ENCODE data around the gene FIP1L1. TPM values are rescaled to one million over a fixed set of nuclear protein-coding genes. Genes with fewer than 3 reads are reported as not detected.
A peak's percentile ranks its signal among the peaks of the same experiment; 100 is the strongest.

Gene FIP1L1
- total RNA-seq, 1 experiment from 2014 or later = 47.6 TPM

- TF ChIP-seq SOX15 (CRISPR knock-in tag; IDR thresholded peaks at IDR 0.05) (no peak), NR3C1 (CRISPR knock-in tag; conservative IDR thresholded peaks at IDR 0.05; ENCODE audit: low read depth) (no peak), PRRX2 (CRISPR knock-in tag; IDR thresholded peaks at IDR 0.05) (no peak), ZNF425 (CRISPR knock-in tag; conservative IDR thresholded peaks at IDR 0.05) (no peak), ETV6 (CRISPR knock-in tag; IDR thresholded peaks at IDR 0.05) (no peak), ZNF416 (CRISPR knock-in tag; IDR thresholded peaks at IDR 0.05) (no peak), SMAD3 (CRISPR knock-in tag; IDR thresholded peaks at IDR 0.05; ENCODE audit: borderline replicate concordance) (no peak), MLX (CRISPR knock-in tag; IDR thresholded peaks at IDR 0.05) (no peak), EMX1 (CRISPR knock-in tag; IDR thresholded peaks at IDR 0.05) (no peak), KAT7 (CRISPR knock-in tag; IDR thresholded peaks at IDR 0.05; ENCODE audit: borderline replicate concordance) (no peak), MXD4 (CRISPR knock-in tag; IDR thresholded peaks at IDR 0.05; ENCODE audit: borderline replicate concordance) (no peak), ESRRA (CRISPR knock-in tag; IDR thresholded peaks at IDR 0.05; ENCODE audit: borderline replicate concordance) (0 out of 2 replicates have a peak, but pooled peaks have one; percentile 60), ATF6 (CRISPR knock-in tag; IDR thresholded peaks at IDR 0.05) (no peak), ZBTB43 (CRISPR knock-in tag; IDR thresholded peaks at IDR 0.05) (no peak), ARID4B (CRISPR knock-in tag; IDR thresholded peaks at IDR 0.05; ENCODE audit: borderline replicate concordance) (peak; percentile 61; the same call in 1 of the 2 replicates), CREB1 (CRISPR knock-in tag; IDR thresholded peaks at IDR 0.05) (no peak), TEAD1 (CRISPR knock-in tag; IDR thresholded peaks at IDR 0.05) (peak; percentile 23; the same call in 1 of the 2 replicates), CDX4 (CRISPR knock-in tag; IDR thresholded peaks at IDR 0.05; ENCODE audit: borderline replicate concordance) (no peak), ZNF138 (CRISPR knock-in tag; conservative IDR thresholded peaks at IDR 0.05) (no peak), USF1 (CRISPR knock-in tag; IDR thresholded peaks at IDR 0.05) (no peak), ZNF219 (CRISPR knock-in tag; IDR thresholded peaks at IDR 0.05; ENCODE audit: borderline replicate concordance) (no peak), ZNF671 (CRISPR knock-in tag; IDR thresholded peaks at IDR 0.05) (no peak), TP53 (CRISPR knock-in tag; IDR thresholded peaks at IDR 0.05) (no peak; the same call in 1 of the 2 replicates), OVOL2 (CRISPR knock-in tag; IDR thresholded peaks at IDR 0.05; ENCODE audit: borderline replicate concordance) (no peak), FOXP1 (CRISPR knock-in tag; IDR thresholded peaks at IDR 0.05; ENCODE audit: borderline replicate concordance) (peak; percentile 71), GRHL2 (CRISPR knock-in tag; IDR thresholded peaks at IDR 0.05; ENCODE audit: insufficient replicate concordance, severe bottlenecking) (no peak), CBFB (CRISPR knock-in tag; IDR thresholded peaks at IDR 0.05; ENCODE audit: low read depth) (no peak)
Measured at GRCh38 chr4:53377319-53378170, at the start of gene FIP1L1 (continued).

Data from WTC11 (cell line).